HEK293 (cell line): ENCODE measurements around the gene SIMC1.

ENCODE experiments used
- CTCF ChIA-PET: fragments of 350-600 bp; formaldehyde crosslinking; extraction: SDS; loops from one replicate; lab custom pipeline; 2021; ENCODE audit warnings: antibody characterized with exemption; lab: Yijun Ruan, JAX
- POLR2A ChIA-PET: fragments of 300-600 bp; formaldehyde crosslinking; extraction: SDS; loops from one replicate; lab custom pipeline; 2020; ENCODE audit warnings: antibody characterized with exemption, inconsistent platforms; lab: Yijun Ruan, JAX
- H3K27ac ChIP-seq: fragments of 200-500 bp; sonication (Bioruptor generic); 2 replicates; pipeline ENCODE4 v1.5.1; 2014; ENCODE audit warnings: low read depth, low read length, control low read depth, inconsistent platforms; ENCODE audit errors: extremely low read depth
- H3K36me3 ChIP-seq, 2 experiments: fragments of 200-500 bp in 1 of 2; sonication (Bioruptor generic) in 1 of 2; 1 replicate in 1 of 2; 2 replicates in 1 of 2; pipeline ENCODE4 v1.5.1; 2014 to 2017; ENCODE audit warnings: inconsistent platforms in 2 of 2, low read length in 2 of 2; ENCODE audit not compliant: control insufficient read depth in 2 of 2, insufficient read depth in 1 of 2
- H3K4me1 ChIP-seq: fragments of 200-500 bp; sonication (Bioruptor generic); 2 replicates; pipeline ENCODE4 v1.5.1; 2014; ENCODE audit warnings: mild to moderate bottlenecking, low read length, inconsistent platforms; ENCODE audit not compliant: control insufficient read depth, insufficient read depth
- H3K4me3 ChIP-seq: 2 replicates; pipeline ENCODE4 v1.5.1; 2011; ENCODE audit warnings: low read depth, mild to moderate bottlenecking, control low read depth, low read length, moderate library complexity
- H3K9me3 ChIP-seq: fragments of 200-500 bp; sonication (Bioruptor generic); 2 replicates; pipeline ENCODE4 v1.5.1; 2014; ENCODE audit warnings: low read depth, low read length, inconsistent platforms; ENCODE audit not compliant: control insufficient read depth, insufficient read depth
- HOXC10 ChIP-seq: sonication (generic); formaldehyde crosslinking; IDR thresholded peaks from 2 replicates; pipeline ENCODE4 v1.8.1; 2023; ENCODE audit warnings: mild to moderate bottlenecking, missing genetic modification reagents
- PRDM1 ChIP-seq: fragments of 450-650 bp; formaldehyde crosslinking; IDR thresholded peaks from 2 replicates; pipeline ENCODE4; 2016; ENCODE audit warnings: missing biosample characterization, missing genetic modification characterization
- TSHZ1 ChIP-seq: fragments of 450-650 bp; formaldehyde crosslinking; IDR thresholded peaks from 2 replicates; pipeline ENCODE4 v1.5.1; 2016; ENCODE audit warnings: missing biosample characterization, missing genetic modification characterization, borderline replicate concordance
- ZBTB49 ChIP-seq: fragments of 450-650 bp; formaldehyde crosslinking; IDR thresholded peaks from 2 replicates; pipeline ENCODE4 v1.5.1; 2016; ENCODE audit warnings: missing biosample characterization, missing genetic modification characterization, low read depth
- ZEB2 ChIP-seq: fragments of 450-650 bp; formaldehyde crosslinking; IDR thresholded peaks from 2 replicates; pipeline ENCODE4 v1.5.1; 2016; ENCODE audit warnings: missing biosample characterization, missing genetic modification characterization
- ZFP37 ChIP-seq: fragments of 450-650 bp; formaldehyde crosslinking; IDR thresholded peaks from 2 replicates; pipeline ENCODE4 v1.5.1; 2016; ENCODE audit warnings: missing biosample characterization, missing genetic modification characterization
- ZNF174 ChIP-seq: fragments of 450-650 bp; formaldehyde crosslinking; IDR thresholded peaks from 2 replicates; pipeline ENCODE4 v1.5.0; 2017; ENCODE audit warnings: missing biosample characterization, mild to moderate bottlenecking, missing genetic modification characterization
- ZNF311 ChIP-seq: fragments of 450-650 bp; formaldehyde crosslinking; IDR thresholded peaks from 2 replicates; pipeline ENCODE4 v1.5.1; 2017; ENCODE audit warnings: missing biosample characterization, missing genetic modification characterization, borderline replicate concordance
- ZNF362 ChIP-seq: fragments of 450-650 bp; formaldehyde crosslinking; IDR thresholded peaks from 2 replicates; pipeline ENCODE4 v1.5.1; 2016; ENCODE audit warnings: missing biosample characterization, missing genetic modification characterization
- ZNF530 ChIP-seq: fragments of 450-650 bp; formaldehyde crosslinking; IDR thresholded peaks from 2 replicates; pipeline ENCODE4 v1.5.1; 2016; ENCODE audit warnings: low read depth, missing biosample characterization, missing genetic modification characterization
- ZNF629 ChIP-seq: fragments of 450-650 bp; formaldehyde crosslinking; IDR thresholded peaks from 2 replicates; pipeline ENCODE4 v1.5.1; 2017; ENCODE audit warnings: missing biosample characterization, missing genetic modification characterization
- ZNF791 ChIP-seq: fragments of 450-650 bp; formaldehyde crosslinking; IDR thresholded peaks from 2 replicates; pipeline ENCODE4 v1.5.1; 2016; ENCODE audit warnings: missing biosample characterization, missing genetic modification characterization
- ZNF837 ChIP-seq: fragments of 450-650 bp; formaldehyde crosslinking; IDR thresholded peaks from 2 replicates; pipeline ENCODE4 v1.5.1; 2016; ENCODE audit warnings: missing biosample characterization, missing genetic modification characterization
- ZSCAN30 ChIP-seq: fragments of 450-650 bp; IDR thresholded peaks from 2 replicates; pipeline ENCODE4 v1.5.1; 2018; ENCODE audit warnings: missing biosample characterization, mild to moderate bottlenecking, missing genetic modification characterization, moderate library complexity
- TF ChIP-seq, protein P1 (sequence below): fragments of 450-650 bp; formaldehyde crosslinking; IDR thresholded peaks from 2 replicates; pipeline ENCODE4 v1.5.1; 2016; ENCODE audit warnings: missing biosample characterization, missing genetic modification characterization
- TF ChIP-seq, protein P2 (sequence below): fragments of 450-650 bp; formaldehyde crosslinking; IDR thresholded peaks from 2 replicates; pipeline ENCODE4 v1.5.1; 2016; ENCODE audit warnings: missing biosample characterization, missing genetic modification characterization

The SIMC1 gene

GRCh38 chr5:176352116-176352878 is 114.1 kb downstream of the SIMC1 start (continued):
- no peak for TF ChIP-seq TSHZ1 (tag by site-specific recombination)
- no peak for TF ChIP-seq ZNF791 (tag by site-specific recombination)
- no peak for TF ChIP-seq ZNF311
- TF ChIP-seq ZNF174 (tag by site-specific recombination) = no peak
- TF ChIP-seq, protein P1, sequence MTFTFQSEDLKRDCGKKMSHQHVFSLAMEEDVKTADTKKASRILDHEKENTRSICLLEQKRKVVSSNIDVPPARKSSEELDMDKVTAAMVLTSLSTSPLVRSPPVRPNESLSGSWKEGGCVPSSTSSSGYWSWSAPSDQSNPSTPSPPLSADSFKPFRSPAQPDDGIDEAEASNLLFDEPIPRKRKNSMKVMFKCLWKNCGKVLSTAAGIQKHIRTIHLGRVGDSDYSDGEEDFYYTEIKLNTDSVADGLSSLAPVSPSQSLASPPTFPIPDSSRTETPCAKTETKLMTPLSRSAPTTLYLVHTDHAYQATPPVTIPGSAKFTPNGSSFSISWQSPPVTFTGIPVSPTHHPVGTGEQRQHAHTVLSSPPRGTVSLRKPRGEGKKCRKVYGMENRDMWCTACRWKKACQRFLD = no peak
- TF ChIP-seq ZNF837 (tag by site-specific recombination) = no peak
- no peak for TF ChIP-seq ZEB2 (tag by site-specific recombination)
- TF ChIP-seq, protein P2, sequence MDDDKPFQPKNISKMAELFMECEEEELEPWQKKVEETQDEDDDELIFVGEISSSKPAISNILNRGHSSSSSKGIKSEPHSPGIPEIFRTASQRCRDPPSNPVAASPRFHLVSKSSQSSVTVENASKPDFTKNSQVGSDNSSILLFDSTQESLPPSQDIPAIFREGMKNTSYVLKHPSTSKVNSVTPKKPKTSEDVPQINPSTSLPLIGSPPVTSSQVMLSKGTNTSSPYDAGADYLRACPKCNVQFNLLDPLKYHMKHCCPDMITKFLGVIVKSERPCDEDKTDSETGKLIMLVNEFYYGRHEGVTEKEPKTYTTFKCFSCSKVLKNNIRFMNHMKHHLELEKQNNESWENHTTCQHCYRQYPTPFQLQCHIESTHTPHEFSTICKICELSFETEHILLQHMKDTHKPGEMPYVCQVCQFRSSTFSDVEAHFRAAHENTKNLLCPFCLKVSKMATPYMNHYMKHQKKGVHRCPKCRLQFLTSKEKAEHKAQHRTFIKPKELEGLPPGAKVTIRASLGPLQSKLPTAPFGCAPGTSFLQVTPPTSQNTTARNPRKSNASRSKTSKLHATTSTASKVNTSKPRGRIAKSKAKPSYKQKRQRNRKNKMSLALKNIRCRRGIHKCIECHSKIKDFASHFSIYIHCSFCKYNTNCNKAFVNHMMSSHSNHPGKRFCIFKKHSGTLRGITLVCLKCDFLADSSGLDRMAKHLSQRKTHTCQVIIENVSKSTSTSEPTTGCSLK (tag by site-specific recombination) = no peak
- TF ChIP-seq ZNF362 (tag by site-specific recombination) = peak; percentile 69; the same call in 1 of the 2 replicates
- 0 out of 2 replicates have a peak, but pooled peaks have one; percentile 15 for TF ChIP-seq ZFP37 (tag by site-specific recombination)
- no peak for TF ChIP-seq HOXC10
- no peak for TF ChIP-seq ZSCAN30 (tag by site-specific recombination)
- no peak for TF ChIP-seq ZNF530 (tag by site-specific recombination)
- TF ChIP-seq ZNF629 (tag by site-specific recombination) = 0 out of 2 replicates have a peak, but pooled peaks have one; percentile 34

GRCh38 chr5:176353533-176353932 is 115.3 kb downstream of the SIMC1 start:
- ChIA-PET POLR2A (interaction anchor here (0.6 to 1.6 kb wide), 2 partner anchors 9 to 60 kb away, joined by 3 to 5 read pairs; no protein-coding TSS in a partner anchor), CTCF (interaction anchor here (0.6 kb wide), 1 partner anchor 307 kb away, joined by 3 read pairs; no protein-coding TSS in a partner anchor)
- peaks cover 36 to 99% of the 10 kb centered on the region in 2 experiments for H3K36me3 ChIP-seq

More at GRCh38 chr5:176353533-176353932, 115.3 kb downstream of the SIMC1 start:
- TF ChIP-seq PRDM1 (tag by site-specific recombination) = peak; percentile 51; the same call in 1 of the 2 replicates
- TF ChIP-seq ZBTB49 (tag by site-specific recombination) = no peak
- Histone ChIP-seq H3K27ac (no peak overlapping the region), H3K4me3 (no peak overlapping the region), H3K4me1 (no peaks in the 10 kb centered on the region; the same call in 1 of the 2 replicates), H3K9me3 (no peaks in the 10 kb centered on the region)
